GM12878 (cell line): Measurements from ENCODE around the gene VPS45. TPM values are rescaled to one million over a fixed set of nuclear protein-coding genes. Genes with fewer than 3 reads are reported as not detected.
"Not testable (repeated sequence)": the region's sequence is repeated elsewhere in the genome, so short reads cannot be mapped to it uniquely, and the experiment has no call there.

Experiments used
- ATAC-seq: fragments of 200-7000 bp; cut with Tn5 transposase; 3 replicates; pipeline ENCODE4 v1.9.1; 2020; ENCODE audit warnings: mild to moderate bottlenecking, moderate library complexity
- BruUV-seq: library from RNA; stranded (reverse); fragments of 400-500 nt; replicated peaks from 2 replicates; lab custom pipeline; 2021; lab: Mats Ljungman, UMichigan
- CTCF ChIA-PET: fragments of 300-600 bp; sonication (Branson Sonifier 250); formaldehyde crosslinking; extraction: SDS; loops from one replicate; lab custom pipeline; 2021; ENCODE audit warnings: inconsistent platforms; lab: Yijun Ruan, JAX
- POLR2A ChIA-PET: fragments of 350-600 bp; formaldehyde crosslinking; extraction: SDS; loops from one replicate; lab custom pipeline; 2021; ENCODE audit warnings: inconsistent platforms; lab: Charles Lee
- RAD21 ChIA-PET: fragments of 300-600 bp; sonication (Branson Sonifier 250); formaldehyde crosslinking; loops from one replicate; lab custom pipeline; 2023; ENCODE audit warnings: antibody characterized with exemption; ENCODE audit not compliant: unreplicated experiment; lab: Charles Lee
- SMC1A ChIA-PET: fragments of 300-600 bp; sonication (Branson Sonifier 250); formaldehyde crosslinking; loops from one replicate; lab custom pipeline; 2023; ENCODE audit not compliant: unreplicated experiment, uncharacterized antibody; lab: Charles Lee
- DNase-seq: peaks from one replicate; pipeline ENCODE4 v3.0.0-alpha.2; 2011; ENCODE audit warnings: low read depth, low spot score
- FAIRE-seq: peaks from 3 replicates; lab custom pipeline; 2011; peaks lifted over from hg19 to GRCh38; lab: Jason Lieb, UNC
- H2AFZ ChIP-seq: 2 replicates; pipeline ENCODE4 v1.6.0; 2011; ENCODE audit warnings: low read depth, low read length, control low read depth; ENCODE audit not compliant: control insufficient read depth
- H3K27ac ChIP-seq: 2 replicates; pipeline ENCODE4 v1.5.1; 2011; ENCODE audit warnings: control low read depth; ENCODE audit not compliant: control insufficient read depth, insufficient read depth
- H3K27me3 ChIP-seq, 2 experiments: replicated peaks in 1 of 2; 2 replicates each; pipeline versions ENCODE4 v1.6.0 to v1.6.1; 2011; ENCODE audit warnings: low read length in 1 of 2; ENCODE audit not compliant: control insufficient read depth in 2 of 2, insufficient read depth in 2 of 2
- H3K36me3 ChIP-seq, 2 experiments: 2 replicates each; pipeline ENCODE4 v1.5.1; 2011; ENCODE audit warnings: low read length in 1 of 2; ENCODE audit not compliant: control insufficient read depth in 2 of 2, insufficient read depth in 2 of 2
- H3K4me1 ChIP-seq: 2 replicates; pipeline ENCODE4 v1.6.1; 2011; ENCODE audit warnings: mild to moderate bottlenecking, low read length, moderate library complexity, mixed read lengths; ENCODE audit not compliant: control insufficient read depth, insufficient read depth
- H3K4me2 ChIP-seq: 2 replicates; pipeline ENCODE4 v1.6.0; 2011; ENCODE audit warnings: control low read depth; ENCODE audit not compliant: control insufficient read depth, insufficient read depth
- H3K4me3 ChIP-seq: fragments of 200-600 bp; sonication (generic); 2 replicates; pipeline ENCODE4 v1.5.1; 2016
- H3K79me2 ChIP-seq: 2 replicates; pipeline ENCODE4 v1.6.0; 2011; ENCODE audit warnings: low read length; ENCODE audit not compliant: control insufficient read depth, insufficient read depth
- H3K9ac ChIP-seq: 2 replicates; pipeline ENCODE4 v1.8.0; 2011; ENCODE audit warnings: low read length, control low read depth, mixed read lengths; ENCODE audit not compliant: control insufficient read depth, insufficient read depth
- H3K9me3 ChIP-seq: replicated peaks from 3 replicates; pipeline ENCODE4 v1.5.1; 2011; ENCODE audit warnings: mild to moderate bottlenecking, low read length; ENCODE audit not compliant: control insufficient read depth, insufficient read depth
- H4K20me1 ChIP-seq: 2 replicates; pipeline ENCODE4 v1.6.0; 2011; ENCODE audit not compliant: control insufficient read depth, insufficient read depth
- CUX1 ChIP-seq: IDR thresholded peaks from 2 replicates; pipeline ENCODE4 v1.6.1; 2012; ENCODE audit warnings: improper control_type of control experiment, low read depth, low read length; ENCODE audit not compliant: insufficient replicate concordance
- HCFC1 ChIP-seq: fragments of 150-350 bp; IDR thresholded peaks from 2 replicates; pipeline ENCODE4 v1.6.1; 2014; ENCODE audit warnings: low read length
- HDAC2 ChIP-seq: fragments of 200-600 bp; sonication (generic); IDR thresholded peaks from 2 replicates; pipeline ENCODE4 v1.6.1; 2017
- IKZF1 ChIP-seq: fragments of 450-650 bp; conservative IDR thresholded peaks from 2 replicates; pipeline ENCODE4 v1.6.1; 2017; ENCODE audit warnings: antibody characterized with exemption, mild to moderate bottlenecking
- PKNOX1 ChIP-seq: fragments of 450-650 bp; IDR thresholded peaks from 2 replicates; pipeline ENCODE4 v1.6.1; 2016; ENCODE audit warnings: mild to moderate bottlenecking
- RUNX3 ChIP-seq: IDR thresholded peaks from 2 replicates; pipeline ENCODE4 v1.6.1; 2012; ENCODE audit warnings: low read length, inconsistent platforms
- SMAD5 ChIP-seq: IDR thresholded peaks from 2 replicates; pipeline ENCODE4 v1.6.1; 2016; ENCODE audit warnings: antibody characterized with exemption, low read depth
- WGBS: methylation state at CpG from one replicate; pipeline ENCODE4 v1.1.6; 2016; ENCODE audit warnings: low lambda C conversion rate; ENCODE audit not compliant: insufficient replicate concordance, insufficient coverage; ENCODE audit errors: missing lambda C conversion rate; 5-methylcytosine and 5-hydroxymethylcytosine counted together
- in situ Hi-C: fragments of 300-500 bp; cut with MboI; formaldehyde crosslinking; loops from 9 replicates; pipeline ENCODE4 v1.14.3; 2018; ENCODE audit warnings: mixed read lengths
- intact Hi-C: fragments of 100-400 bp; cut with micrococcal nuclease; formaldehyde crosslinking; loops from one replicate; pipeline ENCODE4 v1.14.2; 2022; ENCODE audit not compliant: unreplicated experiment
- polyA plus RNA-seq, 11 experiments: library from polyadenylated mRNA; depleted of rRNA in 4 of 11; unstranded in 6 of 11; stranded (reverse) in 5 of 11; fragments of >200 nt; fragmentation: Nextera tagmentation in 4 of 11; fragmentation: Illumina TruSeq in 1 of 11; extraction: Ambion mirVana in 4 of 11; extraction: Trizol in 1 of 11; gene quantifications; 1 replicate in 1 of 11; 2 replicates in 10 of 11; pipeline versions ENCODE4 v1.2.1 to v1.2.3, GENCODE V29; 2011 to 2016; ENCODE audit warnings: inconsistent platforms in 2 of 11, missing spikeins in 2 of 11, low read depth in 1 of 11
- total RNA-seq, 4 experiments: library from RNA; depleted of rRNA in 3 of 4; stranded (reverse); fragments of >200 nt in 3 of 4; fragmentation: Illumina TruSeq in 1 of 4; extraction: Trizol in 1 of 4; gene quantifications; 2 replicates each; pipeline versions ENCODE4 v1.2.1 to v1.2.3, GENCODE V29; 2013 to 2021

The VPS45 gene
- total and polyA plus RNA-seq, 10 of the 15 experiments (the other 5 are each of a cell fraction or from before 2014, with no cell fraction given) = 24.4 to 48.7 (median 34.5) TPM

GRCh38 chr1:150146016-150146415 is 78.4 kb downstream of the VPS45 start:
- FAIRE-seq, intact Hi-C loops, H2AFZ ChIP-seq, H3K27ac ChIP-seq, H3K36me3 ChIP-seq, H3K4me3 ChIP-seq, H3K9ac ChIP-seq, H3K4me1 ChIP-seq, H3K4me2 ChIP-seq, H3K9me3 ChIP-seq, BruUV-seq, H4K20me1 ChIP-seq, DNase-seq, ATAC-seq, in situ Hi-C loops, H3K27me3 ChIP-seq, RAD21 ChIA-PET: not testable (repeated sequence)
- SMC1A ChIA-PET = interaction anchor here (0.6 to 1.3 kb wide), 2 partner anchors 32 to 68 kb away, joined by 3 read pairs; no protein-coding TSS in a partner anchor
- peaks cover 27% of the 10 kb centered on the region for H3K79me2 ChIP-seq
- 87% methylated on average over 5 of the region's 5 CpGs for WGBS
- CTCF ChIA-PET = interaction anchor here (5.6 kb wide), 1 partner anchor 20 kb away, joined by 21 read pairs; no protein-coding TSS in a partner anchor
- POLR2A ChIA-PET = interaction anchor here (0.7 to 1.3 kb wide), 2 partner anchors 9 to 17 kb away, joined by 3 to 6 read pairs; no protein-coding TSS in a partner anchor

GRCh38 chr1:150146849-150147542 is 79.4 kb downstream of the VPS45 start:
- Histone ChIP-seq H3K9me3 (no peaks in the 10 kb centered on the region), H4K20me1 (no peaks in the 10 kb centered on the region), H3K36me3 (no peaks in the 10 kb centered on the region), H3K27me3 (no peaks in the 10 kb centered on the region), H3K79me2 (peaks cover 36% of the 10 kb centered on the region), H3K9ac (no peak overlapping the region), H3K4me2 (no peak overlapping the region; the same call in 1 of the 2 replicates), H2AFZ (no peak overlapping the region), H3K27ac (no peak overlapping the region), H3K4me3 (no peak overlapping the region), H3K4me1 (peaks cover 9% of the 10 kb centered on the region)
- ChIA-PET RAD21 (no interaction called here), POLR2A (interaction anchor here (1.3 kb wide), 1 partner anchor 16 kb away, joined by 6 read pairs; no protein-coding TSS in a partner anchor), CTCF (interaction anchor here (1.0 to 5.6 kb wide), 2 partner anchors 15 to 19 kb away, joined by 3 to 21 read pairs; no protein-coding TSS in a partner anchor), SMC1A (interaction anchor here (1.3 kb wide), 1 partner anchor 69 kb away, joined by 3 read pairs; no protein-coding TSS in a partner anchor)
- DNase-seq (no peak), FAIRE-seq (no peak), ATAC-seq (no peak)
- WGBS = 87% methylated on average over 10 of the region's 10 CpGs
- intact Hi-C loops (no loop called here), in situ Hi-C loops (no loop called here)
- no TSS peak for BruUV-seq
- no peak for TF ChIP-seq HCFC1
- TF ChIP-seq SMAD5 = no peak
- no peak for TF ChIP-seq HDAC2
- TF ChIP-seq RUNX3 = peak; percentile 59
- TF ChIP-seq CUX1 = no peak
- TF ChIP-seq PKNOX1 = no peak
- TF ChIP-seq IKZF1 = no peak
